ACC112 (cell line): Measurements from ENCODE around the gene CD200.

Experiments
- H2AFZ ChIP-seq: fragments of 200-600 bp; sonication (generic); one replicate; pipeline ENCODE4 v1.6.0; 2017; ENCODE audit warnings: antibody characterized with exemption, low read length; ENCODE audit not compliant: unreplicated experiment
- H3K27ac ChIP-seq: fragments of 200-600 bp; sonication (generic); 2 replicates; pipeline ENCODE4 v1.5.1; 2014; ENCODE audit warnings: low read depth, mild to moderate bottlenecking, antibody characterized with exemption, low read length, moderate library complexity
- H3K27me3 ChIP-seq: fragments of 200-600 bp; sonication (generic); 2 replicates; pipeline ENCODE4 v1.6.1; 2014; ENCODE audit warnings: mild to moderate bottlenecking, antibody characterized with exemption, low read length, moderate library complexity, mixed read lengths; ENCODE audit not compliant: insufficient read depth
- H3K36me3 ChIP-seq: fragments of 200-600 bp; sonication (generic); 2 replicates; pipeline ENCODE4 v1.6.1; 2016; ENCODE audit warnings: mild to moderate bottlenecking, antibody characterized with exemption, low read length, moderate library complexity, mixed read lengths; ENCODE audit not compliant: insufficient read depth
- H3K4me1 ChIP-seq: fragments of 200-600 bp; sonication (generic); one replicate; pipeline ENCODE4 v1.6.1; 2016; ENCODE audit warnings: low read length, mixed read lengths; ENCODE audit not compliant: insufficient read depth, unreplicated experiment, control insufficient read depth
- H3K4me3 ChIP-seq: fragments of 200-600 bp; sonication (generic); 2 replicates; pipeline ENCODE4 v1.5.1; 2014; ENCODE audit warnings: mild to moderate bottlenecking, low read depth, low read length
- H3K79me2 ChIP-seq: fragments of 200-600 bp; sonication (generic); one replicate; pipeline ENCODE4 v1.6.0; 2016; ENCODE audit warnings: low read length; ENCODE audit not compliant: control insufficient read depth, unreplicated experiment, insufficient read depth

CD200 gene

GRCh38 chr3:112333002-112333380, at the start of gene CD200:
Gene CD200, plus strand, starts transcription at chr3:112333156. Its CDS starts 57 bp downstream, at chr3:112333213.
- Histone ChIP-seq H3K4me3 (peak within 1 kb of the TSS; percentile 77), H3K79me2 (no peaks in the 10 kb centered on the region), H2AFZ (peak within 1 kb of the TSS; percentile 75), H3K27ac (peak within 1 kb of the TSS; percentile 36), H3K4me1 (peaks cover 2% of the 10 kb centered on the region), H3K36me3 (no peaks in the 10 kb centered on the region), H3K27me3 (no peaks in the 10 kb centered on the region)

GRCh38 chr3:112289011-112289410, 43.9 kb upstream of the CD200 start:
- H3K27ac ChIP-seq = no peak overlapping the region
- no peaks in the 10 kb centered on the region for H3K36me3 ChIP-seq
- H3K27me3 ChIP-seq = no peaks in the 10 kb centered on the region
- no peak overlapping the region for H2AFZ ChIP-seq
- no peak overlapping the region for H3K4me3 ChIP-seq
- no peaks in the 10 kb centered on the region for H3K79me2 ChIP-seq
- H3K4me1 ChIP-seq = no peaks in the 10 kb centered on the region

GRCh38 chr3:112293368-112294321, 39.3 kb upstream of the CD200 start, which contains the start of gene SLC9C1:
Gene SLC9C1, minus strand, starts transcription at chr3:112294216. Its CDS starts 7,425 bp downstream, at chr3:112286791.
- Histone ChIP-seq H3K36me3 (no peaks in the 10 kb centered on the region), H3K4me3 (peak within 1 kb of the TSS; percentile 74), H3K27me3 (no peaks in the 10 kb centered on the region), H2AFZ (peak within 1 kb of the TSS; percentile 30), H3K4me1 (peaks cover 4% of the 10 kb centered on the region), H3K27ac (peak within 1 kb of the TSS; percentile 1), H3K79me2 (no peaks in the 10 kb centered on the region)

GRCh38 chr3:112297714-112298113, 35.2 kb upstream of the CD200 start:
- H3K79me2 ChIP-seq = no peaks in the 10 kb centered on the region
- H3K4me1 ChIP-seq = peaks cover 4% of the 10 kb centered on the region
- no peak overlapping the region for H3K27ac ChIP-seq
- H3K27me3 ChIP-seq = no peaks in the 10 kb centered on the region
- H3K36me3 ChIP-seq = no peaks in the 10 kb centered on the region
- H3K4me3 ChIP-seq = no peak overlapping the region
- peak overlapping the region; percentile 74 for H2AFZ ChIP-seq

- Histone ChIP-seq H3K36me3 (no peaks in the 10 kb centered on the region), H3K4me1 (peaks cover 11% of the 10 kb centered on the region), H3K79me2 (no peaks in the 10 kb centered on the region), H3K4me3 (no peak overlapping the region), H3K27me3 (no peaks in the 10 kb centered on the region), H2AFZ (no peak overlapping the region), H3K27ac (no peak overlapping the region)
Observed at GRCh38 chr3:112298781-112299180, 34.2 kb upstream of the CD200 start.

- no peaks in the 10 kb centered on the region for H3K79me2 ChIP-seq
- H3K36me3 ChIP-seq = no peaks in the 10 kb centered on the region
- no peaks in the 10 kb centered on the region for H3K27me3 ChIP-seq
- no peak overlapping the region for H3K27ac ChIP-seq
- H3K4me3 ChIP-seq = peak overlapping the region; percentile 76
- H3K4me1 ChIP-seq = peaks cover 15% of the 10 kb centered on the region
- H2AFZ ChIP-seq = peak overlapping the region; percentile 82
Observed at GRCh38 chr3:112302150-112302830, 30.7 kb upstream of the CD200 start.

- Histone ChIP-seq H2AFZ (peak overlapping the region; percentile 82), H3K4me1 (peaks cover 14% of the 10 kb centered on the region), H3K79me2 (no peaks in the 10 kb centered on the region), H3K27me3 (no peaks in the 10 kb centered on the region), H3K4me3 (peak overlapping the region; percentile 76), H3K36me3 (no peaks in the 10 kb centered on the region), H3K27ac (no peak overlapping the region)
Observed at GRCh38 chr3:112302881-112303763, 29.8 kb upstream of the CD200 start.

GRCh38 chr3:112303764-112304325, 29.1 kb upstream of the CD200 start:
- Histone ChIP-seq H3K4me1 (peaks cover 16% of the 10 kb centered on the region), H3K4me3 (peak overlapping the region; percentile 76), H3K27me3 (no peaks in the 10 kb centered on the region), H3K79me2 (no peaks in the 10 kb centered on the region), H3K27ac (no peak overlapping the region), H2AFZ (peak overlapping the region; percentile 82), H3K36me3 (no peaks in the 10 kb centered on the region)

GRCh38 chr3:112304611-112305010, 28.3 kb upstream of the CD200 start:
- Histone ChIP-seq H3K36me3 (no peaks in the 10 kb centered on the region), H3K4me3 (peak overlapping the region; percentile 76), H3K79me2 (no peaks in the 10 kb centered on the region), H2AFZ (peak overlapping the region; percentile 82), H3K27ac (no peak overlapping the region), H3K4me1 (peaks cover 16% of the 10 kb centered on the region), H3K27me3 (no peaks in the 10 kb centered on the region)

GRCh38 chr3:112306825-112307224, 26.1 kb upstream of the CD200 start:
- no peak overlapping the region for H2AFZ ChIP-seq
- no peak overlapping the region for H3K4me3 ChIP-seq
- peaks cover 16% of the 10 kb centered on the region for H3K4me1 ChIP-seq
- H3K27me3 ChIP-seq = no peaks in the 10 kb centered on the region
- no peak overlapping the region for H3K27ac ChIP-seq
- H3K36me3 ChIP-seq = no peaks in the 10 kb centered on the region
- H3K79me2 ChIP-seq = no peaks in the 10 kb centered on the region
